NOMO-1 treated with dmso at 0.1 percent for 144 hours (cell line): ENCODE measurements around the gene ZC3H12C.
"Not testable (repeated sequence)": the region's sequence is repeated elsewhere in the genome, so short reads cannot be mapped to it uniquely, and the experiment has no call there.

Experiments
- DNase-seq: peaks from one replicate; lab custom pipeline; 2025; ENCODE audit not compliant: unreplicated experiment; lab: John Stamatoyannopoulos, UW

ZC3H12C gene

GRCh38 chr11:110176366-110177085 lies 83.3 kb downstream of the ZC3H12C start:
- no peak for DNase-seq

GRCh38 chr11:110177086-110177456 lies 83.9 kb downstream of the ZC3H12C start:
- no peak for DNase-seq

GRCh38 chr11:110179064-110179463 lies 85.9 kb downstream of the ZC3H12C start:
- no peak for DNase-seq

- DNase-seq: no peak
Measured at GRCh38 chr11:110182886-110183285, 89.7 kb downstream of the ZC3H12C start.

- no peak for DNase-seq
Measured at GRCh38 chr11:110184456-110184855, 91.3 kb downstream of the ZC3H12C start.

GRCh38 chr11:110185121-110185591 lies 92.0 kb downstream of the ZC3H12C start:
- DNase-seq: no peak

GRCh38 chr11:110185599-110185998 lies 92.4 kb downstream of the ZC3H12C start:
- no peak for DNase-seq

GRCh38 chr11:110186456-110186855 lies 93.3 kb downstream of the ZC3H12C start:
- no peak for DNase-seq

- DNase-seq: no peak
Measured at GRCh38 chr11:110186867-110187266, 93.7 kb downstream of the ZC3H12C start.

- no peak for DNase-seq
Measured at GRCh38 chr11:110187731-110188130, 94.5 kb downstream of the ZC3H12C start.

GRCh38 chr11:110190885-110191284 lies 97.7 kb downstream of the ZC3H12C start:
- no peak for DNase-seq

GRCh38 chr11:110192604-110193282 lies 99.6 kb downstream of the ZC3H12C start:
- not testable (repeated sequence) for DNase-seq

- DNase-seq: peak; percentile 29
Measured at GRCh38 chr11:110194211-110194766, 101.1 kb downstream of the ZC3H12C start.

- DNase-seq: no peak
Measured at GRCh38 chr11:110196241-110196754, 103.1 kb downstream of the ZC3H12C start.

GRCh38 chr11:110196884-110197420 lies 103.8 kb downstream of the ZC3H12C start:
- DNase-seq: no peak

- no peak for DNase-seq
Measured at GRCh38 chr11:110198031-110198729, 105.0 kb downstream of the ZC3H12C start.

GRCh38 chr11:110199184-110199981 lies 106.2 kb downstream of the ZC3H12C start:
- peak; percentile 15 for DNase-seq

GRCh38 chr11:110200241-110200640 lies 107.0 kb downstream of the ZC3H12C start:
- DNase-seq: no peak

- DNase-seq: no peak
Measured at GRCh38 chr11:110200836-110201235, 107.6 kb downstream of the ZC3H12C start.

GRCh38 chr11:110207123-110207522 lies 113.9 kb downstream of the ZC3H12C start:
- no peak for DNase-seq
